Activated naive CD4-positive, alpha-beta T cell (primary cell): ENCODE results near the gene ITGB4.

Experiments
- DNase-seq, 4 experiments: peaks; one replicate each; lab custom pipeline; 2025; lab: John Stamatoyannopoulos, UW

Gene ITGB4

GRCh38 chr17:75731716-75732498 is 10.6 kb downstream of the ITGB4 start:
- DNase-seq, result no peak

GRCh38 chr17:75733471-75733870 is 12.2 kb downstream of the ITGB4 start:
- no peak for DNase-seq

GRCh38 chr17:75734674-75735294 is 13.5 kb downstream of the ITGB4 start:
- no peak for DNase-seq

- no peak for DNase-seq
Observed at GRCh38 chr17:75736173-75736835, 15.0 kb downstream of the ITGB4 start.

GRCh38 chr17:75737133-75737962 is 16.1 kb downstream of the ITGB4 start:
- DNase-seq, result no peak

- DNase-seq, result no peak
Observed at GRCh38 chr17:75738218-75738802, 17.1 kb downstream of the ITGB4 start.

- DNase-seq, result no peak
Observed at GRCh38 chr17:75739174-75739573, 17.9 kb downstream of the ITGB4 start.

- DNase-seq, result no peak
Observed at GRCh38 chr17:75739801-75740200, 18.5 kb downstream of the ITGB4 start.

GRCh38 chr17:75740215-75740614 is 19.0 kb downstream of the ITGB4 start:
- no peak for DNase-seq

GRCh38 chr17:75740631-75741077 is 19.4 kb downstream of the ITGB4 start:
- DNase-seq, result no peak

GRCh38 chr17:75742337-75742736 is 21.1 kb downstream of the ITGB4 start:
- no peak for DNase-seq

- DNase-seq, result no peak
Observed at GRCh38 chr17:75743625-75744206, 22.5 kb downstream of the ITGB4 start.

GRCh38 chr17:75748706-75749105 is 27.4 kb downstream of the ITGB4 start:
- DNase-seq, result no peak

GRCh38 chr17:75749545-75750389 is 28.5 kb downstream of the ITGB4 start:
- DNase-seq, result peak; percentile 75 to 94 (median 85)

GRCh38 chr17:75750661-75751423 is 29.6 kb downstream of the ITGB4 start:
- DNase-seq, result no peak

GRCh38 chr17:75751676-75752404 is 30.6 kb downstream of the ITGB4 start:
- DNase-seq, result no peak

- DNase-seq, result no peak
Observed at GRCh38 chr17:75752405-75752709, 31.1 kb downstream of the ITGB4 start.

- no peak for DNase-seq
Observed at GRCh38 chr17:75752802-75753513, 31.7 kb downstream of the ITGB4 start.
